Neural cell (in vitro differentiated cells): ENCODE measurements around the gene PSMD3. TPM values are rescaled to one million over a fixed set of nuclear protein-coding genes. Genes with fewer than 3 reads are reported as not detected.
A peak's percentile ranks its signal among the peaks of the same experiment; 100 is the strongest.

ENCODE experiments used
- H2AFZ ChIP-seq: fragments of 200-600, 300-800 bp; sonication (generic), shearing (Covaris generic); 2 replicates; pipeline ENCODE4 v1.6.0; 2014; ENCODE audit warnings: low read depth, mild to moderate bottlenecking, antibody characterized with exemption, low read length, moderate library complexity
- H3F3A ChIP-seq: fragments of 200-600 bp; shearing (Covaris generic); 2 replicates; pipeline ENCODE4 v1.6.1; 2016; ENCODE audit warnings: mild to moderate bottlenecking, moderate library complexity, mixed read lengths, antibody characterized with exemption, low read length; ENCODE audit not compliant: insufficient read depth, poor library complexity, severe bottlenecking
- H3K27ac ChIP-seq: fragments of 200-600, 300-800 bp; sonication (generic), shearing (Covaris generic); 2 replicates; pipeline ENCODE4 v1.5.1; 2014; ENCODE audit warnings: mild to moderate bottlenecking, low read length, moderate library complexity
- H3K27me3 ChIP-seq: fragments of 300-800, 200-600 bp; sonication (generic), shearing (Covaris generic); 2 replicates; pipeline ENCODE4 v1.6.0; 2014; ENCODE audit warnings: mild to moderate bottlenecking, low read depth, low read length, moderate library complexity; ENCODE audit not compliant: insufficient read depth
- H3K36me3 ChIP-seq: fragments of 300-800, 200-600 bp; sonication (generic), shearing (Covaris generic); 2 replicates; pipeline ENCODE4 v1.5.1; 2014; ENCODE audit warnings: mild to moderate bottlenecking, antibody characterized with exemption, low read length, moderate library complexity; ENCODE audit not compliant: insufficient read depth
- H3K4me2 ChIP-seq: fragments of 300-800, 200-600 bp; sonication (generic), shearing (Covaris generic); 2 replicates; pipeline ENCODE4 v1.6.0; 2014; ENCODE audit warnings: mild to moderate bottlenecking, low read length
- H3K4me3 ChIP-seq: fragments of 300-800, 200-600 bp; sonication (generic), shearing (Covaris generic); 2 replicates; pipeline ENCODE4 v1.5.1; 2014; ENCODE audit warnings: mild to moderate bottlenecking, low read length, moderate library complexity
- H3K79me2 ChIP-seq: fragments of 200-600 bp; shearing (Covaris generic); replicated peaks from 2 replicates; pipeline ENCODE4 v1.6.0; 2014; ENCODE audit warnings: mild to moderate bottlenecking, low read length, moderate library complexity; ENCODE audit not compliant: insufficient read depth
- H3K9ac ChIP-seq: fragments of 300-800, 200-600 bp; sonication (generic), shearing (Covaris generic); 2 replicates; pipeline ENCODE4 v1.6.1; 2016; ENCODE audit warnings: mild to moderate bottlenecking, low read length, mixed read lengths
- H3K9me2 ChIP-seq: fragments of 200-600 bp; shearing (Covaris generic); 2 replicates; pipeline ENCODE4 v1.6.1; 2016; ENCODE audit warnings: mild to moderate bottlenecking, low read length, mixed read lengths; ENCODE audit not compliant: insufficient read depth
- H3K9me3 ChIP-seq: fragments of 200-600, 300-800 bp; sonication (generic), shearing (Covaris generic); 2 replicates; pipeline ENCODE4 v1.6.1; 2016; ENCODE audit warnings: mild to moderate bottlenecking, mixed run types, low read length, moderate library complexity, mixed read lengths
- H4K20me1 ChIP-seq: fragments of 200-600 bp; shearing (Covaris generic); 2 replicates; pipeline ENCODE4 v1.6.1; 2016; ENCODE audit warnings: mild to moderate bottlenecking, mixed run types; ENCODE audit not compliant: insufficient read depth
- CTCF ChIP-seq: fragments of 450-650 bp; IDR thresholded peaks from 2 replicates; pipeline ENCODE4 v1.5.1; 2014; ENCODE audit warnings: antibody characterized with exemption, mild to moderate bottlenecking, moderate library complexity; ENCODE audit not compliant: poor library complexity, severe bottlenecking
- EP300 ChIP-seq: fragments of 450-650 bp; conservative IDR thresholded peaks from 2 replicates; pipeline ENCODE4 v1.6.1; 2014; ENCODE audit warnings: antibody characterized with exemption, mild to moderate bottlenecking, moderate library complexity; ENCODE audit not compliant: poor library complexity, severe bottlenecking
- EZH2 ChIP-seq: fragments of 200-600, 300-800 bp; shearing (Covaris generic), sonication (generic); IDR thresholded peaks from 2 replicates; pipeline ENCODE4 v1.6.1; 2014; ENCODE audit warnings: antibody characterized with exemption, low read length, borderline replicate concordance, mild to moderate bottlenecking; ENCODE audit not compliant: insufficient read depth, poor library complexity, severe bottlenecking
- MXI1 ChIP-seq: fragments of 450-650 bp; conservative IDR thresholded peaks from 2 replicates; pipeline ENCODE4 v1.6.1; 2014; ENCODE audit warnings: antibody characterized with exemption, mild to moderate bottlenecking; ENCODE audit not compliant: poor library complexity, severe bottlenecking
- POLR2AphosphoS5 ChIP-seq: IDR thresholded peaks from 2 replicates; pipeline ENCODE4 v1.6.1; 2012
- RAD21 ChIP-seq: fragments of 450-650 bp; conservative IDR thresholded peaks from 2 replicates; pipeline ENCODE4 v1.6.1; 2014; ENCODE audit warnings: antibody characterized with exemption, mild to moderate bottlenecking, moderate library complexity
- SMC3 ChIP-seq: fragments of 450-650 bp; conservative IDR thresholded peaks from 2 replicates; pipeline ENCODE4 v1.6.1; 2014; ENCODE audit warnings: antibody characterized with exemption, mild to moderate bottlenecking, moderate library complexity; ENCODE audit not compliant: poor library complexity
- TAF1 ChIP-seq: IDR thresholded peaks from 2 replicates; pipeline ENCODE4 v1.6.1; 2012; ENCODE audit warnings: low read depth
- polyA plus RNA-seq: library from polyadenylated mRNA; depleted of rRNA; stranded (reverse); fragments of >200 nt; gene quantifications from 2 replicates; pipeline ENCODE4 v1.2.3, GENCODE V29; 2014
- TF ChIP-seq, protein P1 (sequence below): IDR thresholded peaks from 2 replicates; pipeline ENCODE4 v1.6.1; 2012; ENCODE audit warnings: borderline replicate concordance

Gene PSMD3
- polyA plus RNA-seq, 1 donor from 2014 or later, result 117 TPM

DNA sequence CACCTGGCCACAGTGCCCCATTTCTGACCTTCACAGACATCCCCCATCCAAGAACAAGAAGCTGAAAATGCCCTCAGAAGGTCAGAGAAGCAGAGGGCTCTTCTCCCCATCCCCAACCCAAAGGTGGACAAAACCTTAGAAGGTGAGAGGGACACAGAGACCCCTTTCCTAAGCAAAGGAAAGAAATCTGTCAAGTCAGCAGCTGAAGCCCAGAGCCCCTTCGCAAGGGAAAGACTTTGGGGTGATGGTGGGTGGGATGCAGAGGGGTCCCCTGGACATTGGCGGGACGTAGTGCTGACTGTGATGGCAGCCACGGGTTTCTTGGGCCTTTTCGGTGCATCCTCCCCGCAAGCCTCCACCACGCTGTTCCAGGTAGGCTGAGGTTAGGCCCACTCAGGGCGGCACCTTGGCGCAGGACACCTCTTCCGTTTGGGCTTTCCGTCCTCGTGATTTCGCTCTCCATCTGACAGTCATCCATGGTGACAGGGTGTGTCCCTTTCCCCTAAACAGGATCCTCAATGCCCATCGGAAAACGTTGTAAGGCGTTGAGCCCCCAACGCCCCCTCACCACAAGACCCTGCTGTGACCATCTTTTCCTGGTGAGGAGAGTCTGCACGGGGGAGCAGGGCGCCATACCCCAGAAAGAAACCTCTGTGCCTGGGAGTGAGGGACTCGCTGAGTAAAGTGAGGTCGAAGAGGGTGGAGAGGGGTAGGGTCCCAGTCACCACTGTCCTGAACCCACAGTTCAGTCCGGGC is 28.5 kb upstream of the PSMD3 start:
- Histone ChIP-seq H3K4me3 (no peak overlapping the region), H3K27me3 (no peaks in the 10 kb centered on the region), H3K9me3 (no peaks in the 10 kb centered on the region), H3K27ac (no peak overlapping the region), H3K36me3 (no peaks in the 10 kb centered on the region), H3F3A (no peaks in the 10 kb centered on the region), H3K79me2 (no peaks in the 10 kb centered on the region), H3K9me2 (no peaks in the 10 kb centered on the region), H4K20me1 (no peaks in the 10 kb centered on the region), H2AFZ (no peak overlapping the region), H3K9ac (no peak overlapping the region), H3K4me2 (no peak overlapping the region)
- TF ChIP-seq EP300 (no peak), CTCF (no peak), EZH2 (no peak), TAF1 (no peak), MXI1 (no peak), RAD21 (no peak), SMC3 (no peak), POLR2AphosphoS5 (no peak)
- TF ChIP-seq, protein P1, sequence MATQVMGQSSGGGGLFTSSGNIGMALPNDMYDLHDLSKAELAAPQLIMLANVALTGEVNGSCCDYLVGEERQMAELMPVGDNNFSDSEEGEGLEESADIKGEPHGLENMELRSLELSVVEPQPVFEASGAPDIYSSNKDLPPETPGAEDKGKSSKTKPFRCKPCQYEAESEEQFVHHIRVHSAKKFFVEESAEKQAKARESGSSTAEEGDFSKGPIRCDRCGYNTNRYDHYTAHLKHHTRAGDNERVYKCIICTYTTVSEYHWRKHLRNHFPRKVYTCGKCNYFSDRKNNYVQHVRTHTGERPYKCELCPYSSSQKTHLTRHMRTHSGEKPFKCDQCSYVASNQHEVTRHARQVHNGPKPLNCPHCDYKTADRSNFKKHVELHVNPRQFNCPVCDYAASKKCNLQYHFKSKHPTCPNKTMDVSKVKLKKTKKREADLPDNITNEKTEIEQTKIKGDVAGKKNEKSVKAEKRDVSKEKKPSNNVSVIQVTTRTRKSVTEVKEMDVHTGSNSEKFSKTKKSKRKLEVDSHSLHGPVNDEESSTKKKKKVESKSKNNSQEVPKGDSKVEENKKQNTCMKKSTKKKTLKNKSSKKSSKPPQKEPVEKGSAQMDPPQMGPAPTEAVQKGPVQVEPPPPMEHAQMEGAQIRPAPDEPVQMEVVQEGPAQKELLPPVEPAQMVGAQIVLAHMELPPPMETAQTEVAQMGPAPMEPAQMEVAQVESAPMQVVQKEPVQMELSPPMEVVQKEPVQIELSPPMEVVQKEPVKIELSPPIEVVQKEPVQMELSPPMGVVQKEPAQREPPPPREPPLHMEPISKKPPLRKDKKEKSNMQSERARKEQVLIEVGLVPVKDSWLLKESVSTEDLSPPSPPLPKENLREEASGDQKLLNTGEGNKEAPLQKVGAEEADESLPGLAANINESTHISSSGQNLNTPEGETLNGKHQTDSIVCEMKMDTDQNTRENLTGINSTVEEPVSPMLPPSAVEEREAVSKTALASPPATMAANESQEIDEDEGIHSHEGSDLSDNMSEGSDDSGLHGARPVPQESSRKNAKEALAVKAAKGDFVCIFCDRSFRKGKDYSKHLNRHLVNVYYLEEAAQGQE, result no peak

- Histone ChIP-seq H3K27ac (no peak overlapping the region), H3K4me2 (no peak overlapping the region), H3K9ac (peak overlapping the region; percentile 57)
These were observed 27.7 kb upstream of the PSMD3 start for GRCh38 chr17:39952680-39953470.

More at GRCh38 chr17:39952680-39953470, 27.7 kb upstream of the PSMD3 start:
- Histone ChIP-seq H2AFZ (peak overlapping the region; percentile 42), H3K9me2 (no peaks in the 10 kb centered on the region), H3K9me3 (no peaks in the 10 kb centered on the region), H4K20me1 (no peaks in the 10 kb centered on the region), H3K79me2 (no peaks in the 10 kb centered on the region), H3K36me3 (no peaks in the 10 kb centered on the region), H3K4me3 (peak overlapping the region; percentile 63), H3K27me3 (no peaks in the 10 kb centered on the region), H3F3A (no peaks in the 10 kb centered on the region)
- TF ChIP-seq POLR2AphosphoS5, result no peak
- no peak for TF ChIP-seq MXI1
- no peak for TF ChIP-seq RAD21
- no peak for TF ChIP-seq CTCF
- TF ChIP-seq EZH2, result no peak
- TF ChIP-seq EP300, result no peak
- TF ChIP-seq, protein P1, result no peak
- no peak for TF ChIP-seq SMC3
- TF ChIP-seq TAF1, result no peak
